RPMI7951 (cell line): Measurements from ENCODE around the gene ADIRF. TPM values are rescaled to one million over a fixed set of nuclear protein-coding genes. Genes with fewer than 3 reads are reported as not detected.
"Not testable (repeated sequence)": the region's sequence is repeated elsewhere in the genome, so short reads cannot be mapped to it uniquely, and the experiment has no call there.

Source experiments
- DNase-seq: peaks from one replicate; pipeline ENCODE4 v3.0.0-alpha.2; 2012; ENCODE audit warnings: low read depth
- total RNA-seq: library from RNA; depleted of rRNA; stranded (reverse); fragments of >200 nt; shearing (Covaris generic); gene quantifications from 2 replicates; pipeline ENCODE4 v1.2.3, GENCODE V29; 2014

The ADIRF gene
- total RNA-seq, 1 experiment from 2014 or later: 0.84 TPM

- no peak for DNase-seq
Measured at GRCh38 chr10:86945361-86946212, 22.7 kb upstream of the ADIRF start.

DNA sequence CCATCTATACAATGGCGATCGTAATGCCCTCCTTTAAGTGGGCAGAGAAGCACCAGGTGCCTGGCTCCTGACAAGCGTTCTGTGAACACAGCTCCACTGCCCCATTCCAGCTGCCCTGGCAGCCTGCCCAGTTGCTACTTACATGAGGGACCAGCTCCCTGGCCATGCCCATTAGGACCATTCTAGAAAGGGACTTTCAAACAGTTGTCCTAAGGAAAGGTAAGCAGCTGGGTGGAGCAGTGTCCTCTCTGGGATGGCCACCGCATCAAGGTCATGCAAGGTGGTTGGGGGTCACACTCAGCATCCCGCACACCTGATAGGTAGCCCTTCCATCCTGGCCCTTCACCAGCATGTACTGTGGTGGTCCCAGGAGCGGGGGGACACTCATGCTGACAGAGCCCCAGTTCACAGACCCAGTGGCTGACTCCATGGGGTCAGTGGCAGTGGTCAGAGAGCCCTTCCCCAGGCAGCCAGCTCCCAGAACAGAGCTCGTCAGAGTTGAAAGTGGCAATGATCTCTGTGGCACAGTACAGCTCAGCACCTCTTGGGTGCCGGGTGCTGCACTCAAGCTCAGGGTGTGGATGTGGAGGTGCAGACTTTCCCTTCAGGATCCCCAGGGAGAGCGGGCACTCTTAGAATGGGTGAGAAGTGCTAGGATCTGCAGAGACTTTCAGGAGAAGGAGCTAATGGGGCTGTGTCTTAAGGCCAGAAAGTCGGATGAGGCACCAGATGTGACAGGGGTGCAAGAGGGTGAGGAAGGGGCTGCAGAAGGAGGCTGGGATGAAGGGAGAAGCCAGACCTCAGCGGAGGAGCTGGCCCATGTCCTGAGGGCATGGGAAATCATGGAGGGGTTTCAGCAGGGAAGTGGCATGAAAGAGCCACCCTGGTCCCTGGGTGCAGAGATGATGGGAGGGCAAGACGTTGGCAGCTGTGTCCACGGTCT is 21.8 kb upstream of the ADIRF start:
- DNase-seq: no peak

DNA sequence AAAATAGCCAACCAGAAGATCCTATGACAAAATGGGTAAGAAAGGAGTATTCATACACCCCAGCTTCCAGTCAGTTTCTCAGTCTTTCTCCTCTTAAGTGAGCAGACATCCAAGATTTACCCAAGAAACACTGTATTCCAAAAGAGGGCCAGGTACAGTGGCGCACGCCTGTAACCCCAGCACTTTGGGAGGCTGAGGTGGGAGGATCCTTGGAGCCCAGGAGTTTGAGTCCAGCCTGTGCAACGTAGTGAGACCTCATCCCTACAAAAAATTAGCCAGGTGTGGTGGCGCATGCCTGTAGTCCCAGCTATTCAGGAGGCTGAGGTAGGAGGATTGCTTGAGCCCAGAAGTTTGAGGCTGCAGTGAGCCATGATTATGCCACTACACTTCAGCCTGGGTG is 20.5 kb upstream of the ADIRF start:
- not testable (repeated sequence) for DNase-seq

- no peak for DNase-seq
Measured at GRCh38 chr10:86950349-86950748, 17.9 kb upstream of the ADIRF start.

DNA sequence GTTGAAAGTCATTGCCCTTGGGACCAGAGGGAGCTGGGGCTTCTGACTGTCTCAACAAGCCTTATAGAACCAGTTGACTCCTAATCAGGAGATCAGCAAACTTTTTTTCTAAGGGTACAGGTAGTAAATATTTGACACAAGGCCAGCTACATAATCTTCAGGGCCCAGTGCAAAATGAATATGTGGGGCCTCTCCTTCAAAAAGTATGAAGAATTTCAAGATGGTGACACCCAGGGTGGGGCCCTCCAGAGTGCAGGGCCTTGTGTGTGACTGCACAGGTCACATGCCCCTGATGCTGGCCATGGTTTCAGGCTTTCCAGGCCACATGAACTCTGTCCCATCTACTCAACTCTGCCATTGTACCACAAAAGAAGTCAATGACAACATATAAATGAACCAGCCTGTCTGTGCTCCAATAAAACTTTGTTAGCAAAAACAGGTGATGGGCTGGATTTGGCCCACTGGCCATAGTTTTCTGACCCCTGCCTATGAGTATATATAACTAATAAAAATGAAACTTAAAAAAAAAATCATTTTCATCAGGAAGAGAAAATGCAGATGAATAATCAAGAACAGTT is 17.0 kb upstream of the ADIRF start:
- DNase-seq: no peak

- DNase-seq: no peak
Measured at GRCh38 chr10:86952106-86952505, 16.2 kb upstream of the ADIRF start.

DNA sequence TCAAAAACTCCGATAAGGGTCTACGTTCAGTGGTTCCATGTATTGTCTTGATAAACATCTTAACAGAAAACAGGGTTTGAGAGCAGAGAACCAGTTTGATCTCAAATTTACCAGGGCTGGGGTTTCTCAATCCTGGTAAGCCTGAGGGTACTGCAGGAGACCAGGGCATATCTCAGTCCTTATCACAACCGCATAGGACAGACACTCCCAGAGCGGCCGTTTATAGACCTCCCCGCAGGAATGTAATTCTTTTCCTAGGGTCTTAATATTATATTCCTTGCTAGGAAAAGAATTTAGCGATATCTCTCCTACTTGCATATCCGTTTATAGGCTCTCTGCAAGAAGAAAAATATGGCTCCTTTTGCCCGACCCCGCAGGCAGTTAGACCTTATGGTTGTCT is 15.6 kb upstream of the ADIRF start:
- not testable (repeated sequence) for DNase-seq

- DNase-seq: no peak
Measured at GRCh38 chr10:86953747-86954680, 14.3 kb upstream of the ADIRF start.

DNA sequence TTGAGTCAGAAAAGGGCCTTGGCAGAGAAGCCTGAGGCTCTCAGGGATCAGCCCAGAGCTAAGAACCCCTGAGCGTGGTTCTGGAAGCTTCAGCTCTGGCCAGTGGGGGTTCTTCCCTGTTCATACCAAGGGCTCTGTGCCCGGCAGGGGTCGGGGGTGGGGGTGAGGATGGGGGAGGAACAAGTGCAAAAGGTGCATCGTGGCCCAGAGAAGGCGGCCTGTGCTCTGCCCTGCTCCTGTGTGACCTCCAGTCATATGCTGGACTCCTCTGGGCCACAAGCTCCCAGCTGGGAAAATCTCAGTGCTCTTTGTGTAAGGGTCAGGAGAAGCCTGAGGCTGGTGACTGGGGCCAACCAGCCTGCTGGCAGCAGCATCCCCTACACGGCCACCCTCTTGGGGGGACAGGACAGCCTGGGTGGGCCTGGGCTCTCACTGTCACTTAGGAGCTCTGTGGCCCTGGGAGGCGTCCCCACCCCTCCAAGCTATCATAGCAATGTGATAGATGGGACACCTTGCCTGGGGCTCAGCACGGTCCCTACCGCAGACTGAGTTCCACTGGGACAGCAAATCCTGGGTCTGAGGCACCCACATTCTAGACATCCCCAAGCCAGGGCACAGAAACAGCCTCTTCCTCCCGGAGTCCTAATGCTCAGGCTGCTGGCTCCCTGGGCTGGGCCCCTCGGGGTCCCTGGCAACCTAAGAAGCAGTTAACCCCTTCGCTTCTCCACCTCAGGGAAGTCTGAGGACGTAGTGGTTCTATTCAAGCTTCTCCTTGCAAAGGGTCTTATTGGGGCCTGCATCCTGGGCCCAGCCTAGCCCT is 13.4 kb upstream of the ADIRF start:
- no peak for DNase-seq

DNA sequence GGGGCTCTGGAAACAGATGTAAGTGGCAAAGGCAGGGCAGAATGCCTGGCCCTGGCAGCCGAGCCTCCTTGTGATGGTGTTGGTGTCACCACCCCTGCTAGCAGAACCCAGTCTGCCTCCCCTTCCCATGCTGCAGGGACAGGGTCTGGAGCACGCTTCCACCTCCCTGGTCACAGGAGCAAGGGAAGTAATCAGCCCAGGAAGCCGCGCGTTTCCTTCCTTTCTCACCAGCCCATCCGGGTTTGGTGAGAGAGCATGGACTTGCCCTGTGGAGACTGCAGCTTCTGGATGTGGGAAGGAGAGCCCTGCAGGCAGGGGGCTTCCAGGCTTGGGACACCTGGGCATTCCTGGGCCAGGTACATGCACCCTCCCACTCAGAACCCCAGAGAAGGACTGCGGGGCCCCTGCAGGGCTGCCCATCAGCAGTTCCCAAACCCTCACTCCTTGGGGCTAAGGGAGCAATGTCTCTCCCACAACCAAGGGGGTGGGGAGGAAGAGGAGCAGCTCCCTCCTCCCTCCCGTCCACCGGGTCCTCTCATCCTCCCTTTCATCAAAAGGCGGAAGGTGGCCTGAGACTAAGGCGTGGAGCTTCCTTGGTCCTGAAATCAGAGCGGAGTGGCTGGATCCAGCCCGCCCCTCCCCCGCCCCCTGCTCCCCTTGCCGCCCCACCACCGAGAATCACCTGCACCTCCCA is 12.6 kb upstream of the ADIRF start:
- DNase-seq: no peak

DNA sequence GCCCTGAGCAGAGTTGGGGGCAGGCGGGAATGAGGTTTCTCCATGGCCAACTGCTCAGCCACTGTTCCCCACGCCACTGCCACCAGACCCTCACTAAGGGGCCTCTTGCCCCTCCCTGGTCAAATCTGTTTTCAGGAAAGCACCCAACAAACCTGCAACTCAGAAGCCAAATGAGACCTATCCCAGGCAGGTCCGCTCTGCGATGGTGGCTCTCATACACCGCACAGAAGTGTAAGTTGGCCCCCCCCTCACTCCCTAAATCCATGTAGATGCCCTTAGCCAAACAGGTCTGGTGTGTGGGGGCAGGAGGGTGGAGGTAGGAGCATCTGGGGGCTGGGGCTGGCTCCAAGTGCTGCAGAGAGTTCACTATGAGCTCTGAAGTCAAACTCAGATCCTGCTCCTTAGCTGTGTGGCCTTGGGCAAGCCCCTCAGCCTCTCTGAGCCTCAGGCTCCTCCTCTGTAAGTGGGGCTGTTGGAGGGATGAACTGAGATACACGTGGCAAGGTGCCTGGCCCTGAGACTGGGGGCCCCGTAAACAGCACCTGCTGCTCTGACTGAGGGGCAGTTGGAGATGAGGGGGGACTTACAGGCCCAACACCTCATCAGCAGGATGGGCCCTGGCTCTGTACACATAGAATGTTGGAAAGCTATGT is 12.0 kb upstream of the ADIRF start:
- DNase-seq: no peak

- no peak for DNase-seq
Measured at GRCh38 chr10:86956848-86957448, 11.3 kb upstream of the ADIRF start.

DNA sequence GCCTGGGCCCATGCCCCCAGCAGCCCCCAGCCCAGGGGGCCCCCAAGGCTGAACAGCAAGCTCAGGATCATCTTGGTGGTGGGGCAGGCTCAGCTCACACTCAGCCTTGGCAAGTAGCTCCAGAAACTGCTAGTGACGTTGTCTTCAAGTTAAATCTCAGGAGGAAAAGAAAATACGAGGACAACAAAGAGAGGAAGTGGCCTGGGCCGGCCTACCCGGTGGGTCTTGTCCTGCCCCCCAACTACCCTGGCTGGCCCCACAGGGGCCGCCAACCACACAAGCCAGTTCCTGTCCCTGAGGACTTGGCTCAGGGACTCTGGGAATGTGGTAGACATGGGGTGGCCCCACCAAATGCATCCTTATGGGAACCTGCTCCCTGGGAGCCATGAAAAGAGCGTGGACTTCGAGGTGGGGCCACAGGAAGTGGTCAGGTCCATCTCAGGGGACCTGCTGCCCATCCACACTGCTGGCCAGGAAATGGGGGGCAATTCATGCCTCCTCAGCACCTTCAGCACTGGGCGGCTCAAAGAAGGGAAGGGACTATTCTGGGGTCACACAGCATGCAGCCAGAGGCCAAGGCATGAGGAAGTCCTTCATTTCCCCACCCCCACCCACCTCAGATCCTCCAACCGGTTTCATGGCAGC is 10.7 kb upstream of the ADIRF start, which contains the start of gene MMRN2:
TSS of gene MMRN2 (minus strand) at position 145 of the 645 bp plus-strand sequence. CDS start at position 71, 74 bp downstream.
- DNase-seq: no peak

- DNase-seq: no peak
Measured at GRCh38 chr10:86958116-86958900, 10.0 kb upstream of the ADIRF start, which contains the start of gene SNCG. Gene SNCG (plus strand): TSS chr10:86958599. CDS start chr10:86958698, 99 bp downstream.

DNA sequence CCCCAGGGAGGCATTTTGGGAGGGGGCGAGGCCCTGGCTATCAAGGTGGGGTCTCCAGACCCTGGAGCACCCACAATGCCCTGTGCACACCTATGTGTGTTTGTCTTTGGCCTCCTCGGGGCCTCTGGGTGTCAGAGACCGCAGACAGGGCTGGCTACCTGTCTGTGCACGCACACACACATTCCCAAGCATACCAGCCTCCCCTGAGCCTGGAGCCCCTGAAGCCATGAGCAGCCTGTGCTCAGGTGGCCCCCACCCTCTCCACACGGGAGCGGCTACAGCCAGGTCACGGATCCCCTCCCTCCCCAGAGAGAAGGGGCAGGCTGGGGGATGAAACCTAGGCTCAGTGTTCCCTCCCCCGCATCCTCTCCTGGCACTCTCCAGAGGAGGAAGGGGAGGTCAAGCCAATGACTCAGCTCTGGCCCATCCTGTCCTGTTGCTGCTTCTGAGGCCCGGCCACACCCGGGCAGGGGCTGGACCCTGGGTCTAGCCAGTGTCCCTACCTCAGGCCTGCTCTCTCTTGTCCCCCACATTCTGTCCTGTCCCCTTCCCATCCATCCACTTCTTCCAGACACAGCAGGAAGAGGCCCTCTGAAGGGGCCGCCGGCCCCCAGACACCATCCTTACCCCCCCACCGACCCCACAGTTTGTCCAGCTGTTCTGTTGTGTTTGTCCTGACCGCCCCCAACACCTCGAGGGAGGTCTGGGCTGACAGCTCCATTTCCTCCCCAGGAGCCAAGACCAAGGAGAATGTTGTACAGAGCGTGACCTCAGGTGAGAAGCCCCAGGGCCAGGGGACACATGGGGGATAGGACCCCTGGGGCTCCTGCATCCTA is 9.2 kb upstream of the ADIRF start:
- peak; percentile 69 for DNase-seq

DNA sequence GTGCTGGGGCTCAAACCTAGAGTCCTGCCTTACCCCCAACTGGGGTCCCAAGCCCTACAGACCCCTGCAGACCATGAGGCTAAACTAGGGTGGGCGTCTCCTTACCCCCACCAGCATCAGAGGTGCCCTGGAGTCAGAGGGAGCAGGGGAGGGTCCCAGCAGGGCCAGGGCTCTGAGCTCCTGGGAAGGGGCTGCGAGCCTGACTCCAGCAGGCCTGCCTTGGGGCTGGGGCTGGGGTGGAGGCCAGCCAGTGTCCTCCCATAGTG is 8.6 kb upstream of the ADIRF start:
- no peak for DNase-seq
